HG02943 (cell line): ENCODE data around the gene SIK3.

Experiments used
- ATAC-seq: cut with Tn5 transposase; IDR thresholded peaks from one replicate; pipeline ENCODE4 v1.9.1; 2021; ENCODE audit warnings: mild to moderate bottlenecking, low read depth, moderate library complexity; ENCODE audit not compliant: unreplicated experiment

Gene SIK3

DNA sequence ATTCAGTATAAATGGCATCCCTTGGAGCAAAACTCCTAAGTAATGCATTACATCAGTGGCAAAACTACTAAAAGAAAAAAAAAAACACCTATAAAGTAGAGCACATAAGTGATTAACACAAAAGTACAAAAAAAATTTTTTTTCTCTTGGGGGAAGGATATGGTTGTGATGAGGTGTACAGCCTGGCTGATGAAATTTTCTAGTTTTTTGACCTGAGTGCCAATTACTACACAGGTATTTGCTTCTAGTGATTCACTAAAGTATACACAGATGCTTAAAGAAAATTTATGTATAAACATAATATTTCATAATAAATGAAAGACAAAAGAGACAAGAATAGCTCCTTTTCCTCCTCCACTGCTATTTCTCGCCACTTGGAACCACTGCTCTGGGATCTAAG lies 189.0 kb downstream of the SIK3 start:
- no peak for ATAC-seq

GRCh38 chr11:116906479-116906878 lies 191.7 kb downstream of the SIK3 start:
- no peak for ATAC-seq

DNA sequence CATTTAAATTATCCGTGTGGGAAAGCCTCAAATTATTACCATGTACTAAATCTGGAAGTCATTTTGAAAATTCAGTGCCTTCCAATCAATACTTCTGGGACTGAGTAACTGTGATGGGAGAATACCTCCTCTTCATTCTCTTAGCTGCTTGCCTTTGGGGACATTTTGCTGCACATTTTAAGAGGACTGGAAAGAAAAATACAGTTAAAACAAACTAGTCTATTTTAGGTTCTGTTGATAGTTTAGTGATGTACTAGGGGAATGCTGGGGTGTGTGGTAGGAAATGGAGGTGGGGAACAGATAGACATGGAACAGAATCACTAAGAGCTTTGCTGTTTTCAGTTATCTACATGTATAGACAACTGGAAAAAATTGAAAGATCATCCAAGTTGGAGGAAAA lies 195.1 kb downstream of the SIK3 start:
- no peak for ATAC-seq

GRCh38 chr11:116901964-116902688 lies 196.1 kb downstream of the SIK3 start:
- no peak for ATAC-seq

DNA sequence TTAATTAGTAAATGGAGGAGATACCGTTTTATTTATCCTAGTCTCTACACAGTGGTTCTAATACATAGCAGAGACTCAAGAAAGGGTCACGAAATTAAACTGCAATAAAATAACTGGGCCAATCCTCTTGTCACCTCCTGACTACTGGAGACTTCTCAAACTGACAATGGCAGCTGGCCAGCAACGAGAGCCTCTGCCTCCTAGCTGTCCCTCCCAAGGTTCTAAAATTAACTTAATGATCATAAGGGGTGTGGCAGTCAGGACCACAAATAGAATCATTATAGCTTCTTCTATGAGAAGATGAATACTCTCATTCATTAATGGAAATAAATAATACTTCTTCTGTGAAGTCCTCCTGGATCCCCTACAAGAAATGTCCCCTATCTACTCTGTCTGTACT lies 197.0 kb downstream of the SIK3 start:
- ATAC-seq: no peak

DNA sequence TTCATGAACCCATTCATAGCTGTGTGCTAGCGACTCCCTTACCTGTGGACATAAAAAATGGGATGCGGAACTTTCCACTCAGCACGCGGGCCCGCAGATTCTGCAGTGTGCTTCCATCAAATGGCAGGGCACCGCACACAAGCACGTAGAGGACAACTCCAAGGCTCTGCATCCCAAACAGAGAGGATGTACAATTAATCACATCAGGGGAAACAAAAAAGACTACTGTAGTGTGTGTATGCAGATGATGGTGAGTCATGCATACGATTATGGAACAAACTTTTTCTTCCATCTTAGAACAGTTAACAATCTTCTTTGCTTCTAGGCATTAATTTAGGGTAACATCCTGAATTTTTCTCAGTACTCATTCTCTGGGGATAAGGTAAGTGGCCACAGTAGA lies 202.0 kb downstream of the SIK3 start:
- no peak for ATAC-seq

DNA sequence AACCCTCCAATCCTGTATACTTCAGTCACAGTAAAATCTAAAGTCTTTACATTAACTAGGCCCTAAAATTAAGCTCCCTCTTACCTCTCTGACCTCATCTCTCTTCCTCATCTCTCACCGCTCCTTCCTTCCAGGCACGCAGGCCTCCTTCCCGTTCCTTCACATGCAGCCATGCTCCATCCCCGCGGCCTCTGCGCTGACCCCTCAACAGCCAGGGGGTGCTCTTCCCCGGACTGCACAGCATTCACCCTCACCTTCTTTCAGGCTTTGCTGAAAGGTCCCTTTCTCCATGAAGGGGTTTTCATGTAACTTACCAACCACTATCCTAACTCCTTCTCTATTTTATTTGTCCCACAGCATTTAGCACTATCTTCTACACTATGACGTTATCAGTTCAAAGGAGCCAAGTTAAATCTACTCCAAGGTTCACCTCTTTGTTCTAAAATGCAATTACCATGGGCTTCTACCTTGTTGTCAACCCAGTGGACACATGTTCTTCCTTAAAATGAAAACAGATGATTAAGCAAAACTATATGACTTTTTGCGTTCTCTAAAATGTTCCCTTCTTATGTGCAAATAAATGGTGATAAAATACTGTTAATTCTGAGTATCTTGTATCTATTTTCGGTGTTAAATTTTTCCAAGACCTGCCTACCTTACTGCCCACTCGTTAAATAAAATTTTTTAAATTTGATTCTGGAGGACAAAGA lies 203.0 kb downstream of the SIK3 start:
- no peak for ATAC-seq

DNA sequence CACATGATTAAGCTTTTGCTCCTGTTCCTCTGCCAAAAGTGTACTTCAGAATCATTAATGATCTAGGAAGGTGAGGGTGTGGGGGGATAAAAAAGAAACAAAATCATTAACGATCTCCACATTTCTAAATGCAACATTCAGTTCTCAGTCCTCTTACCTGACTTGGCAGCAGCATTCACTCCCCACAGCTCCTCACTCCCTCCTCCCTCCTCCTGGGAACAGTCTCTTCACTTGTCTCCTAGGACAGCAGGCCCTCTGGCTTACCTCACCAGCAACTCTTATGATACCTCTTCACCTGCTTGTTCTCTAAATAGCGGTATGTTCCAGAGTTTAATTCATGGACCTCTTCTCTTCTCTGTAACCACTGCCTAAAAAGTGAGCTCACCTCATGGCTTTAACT lies 204.3 kb downstream of the SIK3 start:
- ATAC-seq: no peak

DNA sequence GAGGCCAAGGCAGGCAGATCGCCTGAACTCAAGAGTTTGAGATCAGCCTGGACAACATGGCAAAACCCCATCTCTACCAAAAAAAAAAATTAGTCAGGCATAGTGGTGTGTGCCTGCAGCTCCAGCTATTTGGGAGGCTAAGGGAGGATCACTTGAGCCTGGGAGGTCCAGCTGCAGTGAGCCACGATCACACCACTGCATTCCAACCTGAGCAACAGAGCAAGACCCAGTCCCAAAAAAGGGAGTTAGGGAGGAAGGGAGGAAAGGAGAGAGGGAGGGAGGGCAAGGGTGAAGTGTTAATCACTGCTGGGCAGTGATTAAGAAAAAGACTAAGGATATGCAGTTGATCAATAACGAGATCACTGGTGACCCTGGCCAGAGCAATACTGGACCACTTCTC lies 204.8 kb downstream of the SIK3 start:
- no peak for ATAC-seq

DNA sequence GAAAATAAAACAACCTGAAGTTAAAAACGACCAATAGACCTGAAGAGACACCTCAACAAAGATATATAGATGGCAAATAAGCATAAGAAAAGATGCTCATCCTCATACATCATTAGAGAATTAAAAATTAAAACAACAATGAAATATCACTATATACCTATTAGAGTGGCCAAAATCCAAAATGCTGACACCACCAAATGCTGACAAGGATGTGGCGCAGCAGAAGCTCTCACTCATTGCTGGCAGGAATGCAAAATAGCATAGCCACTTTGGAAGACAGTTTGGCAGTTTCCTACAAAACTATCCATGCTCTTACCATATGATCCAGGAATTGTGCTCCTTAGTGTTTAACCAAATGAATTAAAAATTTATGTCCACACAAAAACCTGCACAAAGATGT lies 205.9 kb downstream of the SIK3 start:
- ATAC-seq: no peak

DNA sequence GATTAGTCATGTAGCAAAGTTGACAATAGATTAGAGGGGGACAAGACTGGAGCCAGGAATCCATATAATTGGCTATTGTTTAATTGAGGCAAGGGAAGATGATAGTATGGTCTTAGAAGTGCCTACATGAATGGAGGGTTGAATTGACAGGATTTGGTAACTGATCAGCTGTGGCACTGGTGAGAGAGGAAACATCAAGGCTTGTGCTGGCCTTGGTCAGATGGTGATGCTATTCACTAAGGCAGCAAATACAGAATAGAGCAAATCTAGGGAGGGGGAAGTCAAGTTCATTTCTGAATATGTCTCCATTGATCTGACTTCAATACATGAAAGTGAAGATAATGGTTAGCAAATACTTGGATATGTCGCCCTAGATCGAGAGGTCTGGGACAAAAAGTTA lies 206.5 kb downstream of the SIK3 start:
- ATAC-seq: no peak

GRCh38 chr11:116890607-116891006 lies 207.6 kb downstream of the SIK3 start:
- ATAC-seq: no peak

- peak; percentile 90 for ATAC-seq
These were observed 208.0 kb downstream of the SIK3 start for GRCh38 chr11:116890193-116890592.

- ATAC-seq: no peak
These were observed 209.2 kb downstream of the SIK3 start for GRCh38 chr11:116888884-116889549.

DNA sequence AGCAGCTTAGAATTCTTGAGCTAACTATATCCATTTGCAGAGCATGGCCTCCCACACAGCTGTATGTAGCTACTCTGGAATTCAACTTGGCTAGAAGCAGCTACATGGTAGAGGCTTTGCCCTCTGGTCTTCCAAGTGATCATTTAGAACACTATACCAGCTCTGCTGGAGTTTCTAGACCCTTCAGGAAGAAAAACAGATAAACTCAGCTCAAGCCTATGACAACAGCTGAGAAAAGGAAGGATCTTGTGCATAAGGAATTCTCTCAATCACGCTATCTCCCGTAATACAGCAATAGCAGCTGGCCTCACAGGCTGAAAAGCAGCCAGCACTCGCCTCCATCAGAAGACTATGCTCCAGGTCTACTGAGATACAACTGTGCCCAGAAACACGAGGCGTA lies 210.2 kb downstream of the SIK3 start:
- no peak for ATAC-seq

GRCh38 chr11:116885951-116886655 lies 212.1 kb downstream of the SIK3 start:
- no peak for ATAC-seq

DNA sequence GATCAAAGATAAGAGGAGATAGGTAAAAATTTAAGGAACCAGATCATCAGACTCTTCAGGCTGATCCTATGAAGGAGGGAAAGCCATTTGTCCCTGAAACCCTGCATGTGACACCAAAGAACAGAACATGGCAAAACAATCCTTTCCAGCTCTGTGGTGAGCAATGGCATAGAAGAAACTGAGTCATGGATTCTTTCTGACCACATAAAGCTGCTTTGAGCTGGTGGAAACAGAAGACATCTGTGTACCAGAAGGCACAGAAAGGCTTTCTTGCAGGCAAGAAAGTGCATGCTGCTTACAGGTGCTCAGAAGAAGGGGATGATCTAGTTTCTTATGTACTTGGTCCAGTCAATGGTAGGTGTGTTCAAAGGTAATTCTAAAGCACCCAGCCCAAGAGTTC lies 215.8 kb downstream of the SIK3 start:
- ATAC-seq: no peak

GRCh38 chr11:116881143-116881542 lies 217.1 kb downstream of the SIK3 start:
- no peak for ATAC-seq

GRCh38 chr11:116879800-116880625 lies 218.2 kb downstream of the SIK3 start:
- ATAC-seq: no peak

DNA sequence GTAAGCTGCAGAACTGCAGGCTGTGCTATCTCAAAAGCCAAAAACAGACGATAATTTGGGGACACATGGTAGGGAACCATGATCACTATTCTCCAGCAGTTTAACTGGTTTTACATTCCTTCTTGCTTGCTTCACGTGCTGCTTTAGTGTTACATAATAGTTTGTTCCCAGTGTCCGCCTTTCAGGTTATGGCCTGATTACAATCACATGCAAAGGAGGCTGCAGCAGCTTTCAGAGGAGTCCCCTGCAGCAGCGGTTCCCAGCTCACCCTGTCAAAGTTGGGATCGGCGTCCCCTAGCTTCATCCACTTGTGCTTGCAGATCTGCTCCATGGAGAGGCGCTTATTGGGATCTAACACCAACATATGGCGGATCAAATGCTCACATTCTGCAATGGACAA lies 221.6 kb downstream of the SIK3 start:
- ATAC-seq: no peak
